HepG2 (cell line): ENCODE data around the gene NXPE4.

ENCODE experiments used
- EP300 ChIP-seq, 3 experiments: sonication (generic) in 1 of 3; formaldehyde crosslinking in 1 of 3; IDR thresholded peaks; 2 replicates each; pipeline versions ENCODE4 v1.5.1 to v1.6.1; 2011 to 2020; ENCODE audit warnings: low read depth in 2 of 3, low read length in 2 of 3, borderline replicate concordance in 1 of 3, improper control_type of control experiment in 1 of 3, mild to moderate bottlenecking in 1 of 3, missing genetic modification reagents in 1 of 3, moderate library complexity in 1 of 3
- FOSL2 ChIP-seq: sonication (generic); formaldehyde crosslinking; IDR thresholded peaks from 2 replicates; pipeline ENCODE4 v1.4.0; 2020; ENCODE audit warnings: missing genetic modification reagents
- FOXP1 ChIP-seq, 2 experiments: fragments of 450-650 bp in 1 of 2; IDR thresholded peaks; 2 replicates each; pipeline ENCODE4 v1.6.1; 2017 to 2018; ENCODE audit warnings: antibody characterized with exemption in 1 of 2
- MXI1 ChIP-seq: IDR thresholded peaks from 3 replicates; pipeline ENCODE4 v1.6.1; 2012; ENCODE audit warnings: low read depth, low read length, inconsistent platforms, borderline replicate concordance
- PTBP1 ChIP-seq: fragments of 200-400 bp; formaldehyde crosslinking; IDR thresholded peaks from 2 replicates; pipeline ENCODE4 v1.6.1; 2018; ENCODE audit warnings: low read length, low read depth; ENCODE audit not compliant: poor library complexity, severe bottlenecking
- SATB2 ChIP-seq: sonication (generic); formaldehyde crosslinking; IDR thresholded peaks from 2 replicates; pipeline ENCODE4 v1.5.0; 2020; ENCODE audit warnings: missing genetic modification reagents
- SIN3A ChIP-seq: IDR thresholded peaks from 2 replicates; pipeline ENCODE4 v1.6.1; 2011; ENCODE audit warnings: low read depth, mild to moderate bottlenecking, control low read depth, low read length, borderline replicate concordance
- TOPORS ChIP-seq: sonication (generic); formaldehyde crosslinking; IDR thresholded peaks from 2 replicates; pipeline ENCODE4 v1.8.0; 2023; ENCODE audit warnings: mild to moderate bottlenecking, missing genetic modification reagents
- ZNF10 ChIP-seq: sonication (generic); formaldehyde crosslinking; IDR thresholded peaks from 2 replicates; pipeline ENCODE4 v1.4.0; 2020; ENCODE audit warnings: mild to moderate bottlenecking, low read depth, missing genetic modification reagents, borderline replicate concordance
- ZNF121 ChIP-seq: sonication (generic); formaldehyde crosslinking; IDR thresholded peaks from 2 replicates; pipeline ENCODE4 v1.5.0; 2020; ENCODE audit warnings: mild to moderate bottlenecking, missing genetic modification reagents
- ZNF549 ChIP-seq: sonication (generic); formaldehyde crosslinking; IDR thresholded peaks from 2 replicates; pipeline ENCODE4 v1.5.0; 2020; ENCODE audit warnings: missing genetic modification reagents
- TF ChIP-seq, protein P1 (sequence below): IDR thresholded peaks from 2 replicates; pipeline ENCODE4 v1.6.1; 2016; ENCODE audit warnings: low read depth, missing genetic modification reagents, missing compliant biosample characterization

DNA sequence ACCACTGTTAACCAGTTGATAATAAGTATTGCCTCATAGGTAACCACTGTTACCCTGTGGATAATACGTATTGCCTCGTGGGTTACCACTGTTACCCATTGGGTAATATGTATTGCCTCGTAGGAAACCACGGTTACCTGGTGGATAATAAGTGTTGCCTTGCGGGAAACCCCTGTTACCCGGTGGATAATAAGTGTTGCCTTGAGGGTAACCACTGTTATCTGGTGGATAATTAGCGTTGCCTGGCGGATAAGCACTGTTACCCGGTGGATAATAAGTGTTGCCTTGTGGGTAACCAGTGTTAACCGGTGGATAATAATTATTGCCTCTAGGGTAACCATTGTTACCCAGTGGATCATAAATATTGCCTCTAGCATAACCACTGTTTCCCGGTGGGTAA is 27.3 kb upstream of the NXPE4 start:
- no peak for TF ChIP-seq ZNF121 (CRISPR knock-in tag)
- TF ChIP-seq TOPORS (CRISPR knock-in tag), result no peak
- no peak for TF ChIP-seq FOSL2 (CRISPR knock-in tag)
- TF ChIP-seq SATB2 (CRISPR knock-in tag), result no peak
- no peak for TF ChIP-seq FOXP1 (IDR thresholded peaks at IDR 0.05)
- TF ChIP-seq FOXP1 (CRISPR knock-in tag; IDR thresholded peaks at IDR 0.05), result no peak
- no peak for TF ChIP-seq ZNF549 (CRISPR knock-in tag)
- no peak for TF ChIP-seq PTBP1
- TF ChIP-seq MXI1, result no peak
- no peak for TF ChIP-seq EP300 (IDR thresholded peaks at IDR 0.05; ENCODE audit: low read depth in 2 of 2, low read length in 2 of 2)
- no peak for TF ChIP-seq EP300 (CRISPR knock-in tag; IDR thresholded peaks at IDR 0.05; ENCODE audit: borderline replicate concordance)
- TF ChIP-seq SIN3A, result no peak
- TF ChIP-seq, protein P1, sequence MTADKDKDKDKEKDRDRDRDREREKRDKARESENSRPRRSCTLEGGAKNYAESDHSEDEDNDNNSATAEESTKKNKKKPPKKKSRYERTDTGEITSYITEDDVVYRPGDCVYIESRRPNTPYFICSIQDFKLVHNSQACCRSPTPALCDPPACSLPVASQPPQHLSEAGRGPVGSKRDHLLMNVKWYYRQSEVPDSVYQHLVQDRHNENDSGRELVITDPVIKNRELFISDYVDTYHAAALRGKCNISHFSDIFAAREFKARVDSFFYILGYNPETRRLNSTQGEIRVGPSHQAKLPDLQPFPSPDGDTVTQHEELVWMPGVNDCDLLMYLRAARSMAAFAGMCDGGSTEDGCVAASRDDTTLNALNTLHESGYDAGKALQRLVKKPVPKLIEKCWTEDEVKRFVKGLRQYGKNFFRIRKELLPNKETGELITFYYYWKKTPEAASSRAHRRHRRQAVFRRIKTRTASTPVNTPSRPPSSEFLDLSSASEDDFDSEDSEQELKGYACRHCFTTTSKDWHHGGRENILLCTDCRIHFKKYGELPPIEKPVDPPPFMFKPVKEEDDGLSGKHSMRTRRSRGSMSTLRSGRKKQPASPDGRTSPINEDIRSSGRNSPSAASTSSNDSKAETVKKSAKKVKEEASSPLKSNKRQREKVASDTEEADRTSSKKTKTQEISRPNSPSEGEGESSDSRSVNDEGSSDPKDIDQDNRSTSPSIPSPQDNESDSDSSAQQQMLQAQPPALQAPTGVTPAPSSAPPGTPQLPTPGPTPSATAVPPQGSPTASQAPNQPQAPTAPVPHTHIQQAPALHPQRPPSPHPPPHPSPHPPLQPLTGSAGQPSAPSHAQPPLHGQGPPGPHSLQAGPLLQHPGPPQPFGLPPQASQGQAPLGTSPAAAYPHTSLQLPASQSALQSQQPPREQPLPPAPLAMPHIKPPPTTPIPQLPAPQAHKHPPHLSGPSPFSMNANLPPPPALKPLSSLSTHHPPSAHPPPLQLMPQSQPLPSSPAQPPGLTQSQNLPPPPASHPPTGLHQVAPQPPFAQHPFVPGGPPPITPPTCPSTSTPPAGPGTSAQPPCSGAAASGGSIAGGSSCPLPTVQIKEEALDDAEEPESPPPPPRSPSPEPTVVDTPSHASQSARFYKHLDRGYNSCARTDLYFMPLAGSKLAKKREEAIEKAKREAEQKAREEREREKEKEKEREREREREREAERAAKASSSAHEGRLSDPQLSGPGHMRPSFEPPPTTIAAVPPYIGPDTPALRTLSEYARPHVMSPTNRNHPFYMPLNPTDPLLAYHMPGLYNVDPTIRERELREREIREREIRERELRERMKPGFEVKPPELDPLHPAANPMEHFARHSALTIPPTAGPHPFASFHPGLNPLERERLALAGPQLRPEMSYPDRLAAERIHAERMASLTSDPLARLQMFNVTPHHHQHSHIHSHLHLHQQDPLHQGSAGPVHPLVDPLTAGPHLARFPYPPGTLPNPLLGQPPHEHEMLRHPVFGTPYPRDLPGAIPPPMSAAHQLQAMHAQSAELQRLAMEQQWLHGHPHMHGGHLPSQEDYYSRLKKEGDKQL (CRISPR knock-in tag), result no peak
- TF ChIP-seq ZNF10, result no peak
